ENCODE measurements around the gene PKP1.

Gene PKP1

GRCh38 chr1:201376464-201377374 is 93.4 kb downstream of the PKP1 start:
- peak; percentile 54 for DNase-seq

DNA sequence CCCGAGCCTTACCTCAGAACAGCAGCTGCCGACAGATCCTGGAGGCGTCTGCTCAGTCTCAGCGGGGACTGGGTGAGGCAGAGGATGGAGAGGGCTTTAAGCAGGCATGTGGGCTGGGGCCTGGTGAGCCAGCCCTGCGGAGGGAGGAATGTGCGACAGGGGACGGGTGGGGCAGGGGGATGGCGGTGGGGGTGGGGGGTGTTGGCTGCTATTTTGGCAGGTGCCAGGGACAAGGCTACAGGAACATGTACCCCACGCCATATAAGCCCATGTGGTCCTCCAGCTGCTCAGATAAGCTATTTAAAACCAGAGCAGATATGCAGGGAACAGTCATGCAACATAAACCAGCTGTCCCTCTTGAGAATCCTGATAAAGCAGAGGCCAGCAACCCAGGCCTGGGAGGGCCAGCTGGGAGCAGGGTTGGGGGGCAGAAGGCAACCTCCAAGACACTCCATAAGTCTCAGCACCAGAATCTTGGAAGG is 94.3 kb downstream of the PKP1 start, which contains the start of gene TNNT2:
Gene TNNT2, minus strand, starts transcription at position 70 of the 482 bp plus-strand sequence. CDS start 4,426 bp downstream, outside the sequence.
- DNase-seq, result peak; percentile 37

DNA sequence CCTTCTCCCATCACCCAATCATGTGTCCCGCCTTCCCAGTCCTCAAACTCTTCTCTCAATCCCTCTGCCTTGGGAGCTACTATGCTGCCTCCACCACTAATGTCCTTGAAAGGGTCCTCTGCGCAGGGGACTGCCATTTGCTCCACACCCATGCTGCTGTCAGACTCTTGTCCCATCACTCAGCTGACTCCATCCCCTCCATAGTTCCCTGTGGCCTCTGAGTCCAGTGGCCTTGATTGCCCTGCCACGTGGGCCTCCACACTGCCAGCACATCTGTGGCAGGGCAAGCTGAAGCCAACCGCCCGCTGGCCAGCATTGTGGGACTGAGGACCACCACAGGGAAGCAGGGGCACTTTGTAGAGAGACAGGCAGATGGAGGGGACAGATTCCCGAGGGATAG is 95.5 kb downstream of the PKP1 start:
- DNase-seq, result no peak

- DNase-seq, result no peak
Observed at GRCh38 chr1:201379733-201380242, 96.5 kb downstream of the PKP1 start.

- no peak for DNase-seq
Observed at GRCh38 chr1:201381130-201381529, 97.8 kb downstream of the PKP1 start.

Data from hematopoietic multipotent progenitor cell treated with erythropoietin and hydrocortisone succinate and interleukin-3 and kit ligand, for 4 days (in vitro differentiated cells).